ENCODE results near the gene MLANA. TPM values are rescaled to one million over a fixed set of nuclear protein-coding genes. Genes with fewer than 3 reads are reported as not detected.
"Not testable (repeated sequence)": the region's sequence is repeated elsewhere in the genome, so short reads cannot be mapped to it uniquely, and the experiment has no call there.

MLANA gene
- total RNA-seq, 1 experiment from 2014 or later, result not detected

DNA sequence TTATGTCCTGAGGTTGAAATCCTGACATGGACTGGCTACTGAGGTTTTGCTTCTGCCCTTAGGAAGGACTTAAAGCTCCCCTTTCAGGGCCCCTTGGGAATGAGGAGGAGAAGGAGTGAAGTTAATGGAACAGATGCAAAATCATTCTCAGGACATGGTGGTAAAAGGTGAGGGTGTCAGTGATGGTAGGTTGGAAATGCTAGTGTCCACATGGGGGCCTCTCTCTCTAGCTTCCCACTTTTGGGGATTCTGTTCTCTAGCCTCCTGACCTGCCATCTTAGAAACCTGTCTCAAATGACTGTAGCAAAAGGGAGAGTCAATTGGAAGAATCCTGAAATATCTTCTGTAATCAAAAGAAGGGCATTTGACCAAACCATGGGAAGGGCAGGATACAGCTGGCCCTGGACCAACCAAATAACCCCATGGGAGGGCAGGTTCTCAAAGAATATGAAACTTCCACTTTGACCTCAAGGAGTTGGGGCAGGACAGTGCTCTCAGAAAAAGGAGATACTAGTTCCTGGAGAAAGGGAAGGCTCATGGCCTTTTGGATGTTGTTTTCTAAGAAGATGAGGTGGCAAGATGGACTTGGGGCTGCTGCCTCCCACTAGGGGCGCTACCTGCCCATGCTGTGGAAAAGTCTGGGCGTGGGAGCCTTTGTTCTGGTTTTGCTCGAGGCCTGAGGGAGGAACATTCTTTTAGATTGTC is 21.2 kb upstream of the MLANA start:
- DNase-seq (ENCODE audit: low read depth), result peak; percentile 25

DNA sequence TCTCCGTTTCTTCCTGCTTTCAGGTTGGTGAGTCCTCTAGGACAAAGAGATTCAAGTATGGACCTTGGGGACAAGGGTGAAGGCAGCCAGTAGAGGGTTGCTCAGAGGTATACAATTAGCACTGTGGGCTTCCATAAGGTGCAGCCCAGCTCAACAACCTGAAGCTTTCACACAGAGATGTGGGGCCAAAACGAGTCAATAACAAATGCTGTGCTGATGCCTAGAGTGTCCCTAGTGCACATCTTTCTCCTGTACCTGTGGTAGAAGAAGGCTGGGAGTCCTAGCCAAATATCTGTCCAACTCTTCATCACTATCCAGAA is 20.7 kb upstream of the MLANA start:
- DNase-seq (ENCODE audit: low read depth), result no peak

GRCh38 chr9:5870691-5871090 is 20.0 kb upstream of the MLANA start:
- no peak for DNase-seq (ENCODE audit: low read depth)

GRCh38 chr9:5871785-5872184 is 18.9 kb upstream of the MLANA start:
- peak; percentile 9 for DNase-seq (ENCODE audit: low read depth)

GRCh38 chr9:5872511-5872910 is 18.2 kb upstream of the MLANA start:
- no peak for DNase-seq (ENCODE audit: low read depth)

DNA sequence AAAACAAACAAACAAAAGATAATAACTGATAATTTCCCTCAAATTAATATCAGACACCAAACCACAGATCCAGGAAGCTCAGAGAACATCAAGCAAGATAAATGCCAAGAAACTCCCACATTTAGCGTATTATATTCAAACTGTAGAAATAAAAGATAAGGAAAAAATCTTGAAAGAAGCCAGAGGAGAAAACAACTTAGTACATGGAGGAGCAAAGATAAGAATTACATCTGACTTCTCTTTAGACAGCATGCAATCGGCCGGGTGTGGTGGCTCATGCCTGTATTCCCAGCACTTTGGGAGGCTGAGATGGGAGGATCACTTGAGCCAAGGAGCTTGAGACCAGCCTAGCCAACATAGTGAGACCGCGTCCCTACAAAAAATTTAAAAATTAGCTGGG is 17.2 kb upstream of the MLANA start:
- DNase-seq (ENCODE audit: low read depth), result no peak

DNA sequence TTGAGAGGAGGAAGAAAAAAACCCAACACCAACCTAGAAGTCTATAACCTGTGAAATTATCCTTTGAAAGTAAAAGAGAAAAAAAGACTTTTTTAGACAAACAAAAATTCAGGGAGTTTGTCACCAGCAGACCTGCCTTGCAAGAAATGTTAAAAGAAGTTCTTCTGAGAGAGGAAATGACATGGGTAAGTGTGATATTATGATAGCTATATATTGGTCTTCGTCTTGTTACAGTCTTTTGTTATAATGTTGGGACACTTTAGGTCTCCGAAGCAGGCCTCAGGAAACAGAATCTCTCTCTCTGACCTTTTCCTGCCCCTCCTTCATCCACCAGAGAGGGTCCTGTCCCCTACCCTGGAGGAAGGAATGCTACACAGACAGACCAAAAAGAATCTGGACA is 16.6 kb upstream of the MLANA start:
- no peak for DNase-seq (ENCODE audit: low read depth)

- DNase-seq (ENCODE audit: low read depth), result no peak
Observed at GRCh38 chr9:5876026-5876425, 14.7 kb upstream of the MLANA start.

DNA sequence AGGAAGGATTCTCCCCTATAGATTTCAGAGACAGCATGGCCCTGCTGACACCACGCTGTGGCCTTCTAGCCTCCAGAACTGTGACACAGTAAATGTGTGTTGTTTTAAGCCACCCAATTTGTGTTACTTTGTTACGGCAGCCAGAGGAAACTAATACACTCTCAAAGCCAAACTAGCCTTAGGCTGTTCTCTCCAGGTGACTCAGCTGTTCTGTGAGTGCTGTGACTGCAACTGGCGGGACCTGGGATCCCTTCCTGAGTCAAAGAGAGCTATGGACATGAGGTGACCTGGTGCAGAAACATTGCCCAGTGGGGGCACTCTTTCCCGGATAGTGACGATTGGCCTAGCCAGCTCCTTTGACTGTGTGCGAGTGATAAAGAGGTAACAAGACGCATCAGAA is 14.0 kb upstream of the MLANA start:
- peak; percentile 50 for DNase-seq (ENCODE audit: low read depth)

- DNase-seq (ENCODE audit: low read depth), result peak; percentile 97
Observed at GRCh38 chr9:5879419-5880181, 11.1 kb upstream of the MLANA start.

DNA sequence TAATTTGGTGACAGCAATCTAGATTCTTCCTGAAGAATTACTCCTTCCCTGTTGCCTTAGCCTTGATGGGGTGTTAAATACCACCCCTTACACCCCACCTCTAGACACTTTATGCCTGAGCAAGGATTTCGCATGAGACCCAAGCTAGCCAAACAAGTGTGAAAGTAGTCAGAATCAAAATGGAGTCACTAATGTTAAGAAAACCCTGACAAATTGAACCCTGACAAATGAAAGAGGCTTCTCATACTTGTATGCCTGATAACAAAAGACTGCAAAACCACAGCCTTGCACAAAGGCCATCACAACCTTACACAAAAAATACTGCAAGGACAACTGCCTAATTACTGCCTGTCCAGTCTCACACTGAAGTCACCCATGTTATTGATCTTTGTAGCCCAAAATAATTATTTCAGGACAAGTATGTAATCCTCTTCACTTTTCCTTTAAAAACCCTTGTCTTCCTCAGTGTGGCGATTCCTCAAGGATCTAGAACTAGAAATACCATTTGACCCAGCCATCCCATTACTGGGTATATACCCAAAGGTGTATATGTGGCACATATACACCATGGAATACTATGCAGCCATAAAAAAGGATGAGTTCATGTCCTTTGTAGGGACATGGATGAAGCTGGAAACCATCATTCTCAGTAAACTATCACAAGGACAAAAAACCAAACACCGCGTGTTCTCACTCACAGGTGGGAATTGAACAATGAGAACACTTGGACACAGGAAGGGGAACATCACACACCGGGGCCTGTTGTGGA is 8.3 kb upstream of the MLANA start:
- not testable (repeated sequence) for DNase-seq (ENCODE audit: low read depth)

DNA sequence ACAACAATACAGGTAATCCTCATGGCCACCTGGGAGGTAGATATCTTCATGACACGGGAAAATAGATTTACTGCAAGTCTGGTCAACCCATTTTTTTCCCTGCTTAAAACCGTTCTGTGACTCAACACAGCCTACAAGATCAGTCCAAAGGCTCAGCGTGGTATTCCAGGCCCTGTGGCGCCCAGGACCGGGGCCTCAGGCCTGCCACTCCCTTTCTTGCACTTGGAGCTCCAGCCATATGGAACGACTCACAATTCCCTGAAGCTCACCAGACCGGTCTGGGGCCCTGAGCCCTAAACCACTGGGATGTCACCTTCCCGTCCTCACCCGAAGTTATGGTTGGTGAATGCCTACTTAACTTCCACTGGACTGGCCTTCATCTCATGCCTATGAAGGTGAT is 6.5 kb upstream of the MLANA start:
- peak; percentile 22 for DNase-seq (ENCODE audit: low read depth)

- DNase-seq (ENCODE audit: low read depth), result peak; percentile 70
Observed at GRCh38 chr9:5886114-5886939, 4.4 kb upstream of the MLANA start.

DNA sequence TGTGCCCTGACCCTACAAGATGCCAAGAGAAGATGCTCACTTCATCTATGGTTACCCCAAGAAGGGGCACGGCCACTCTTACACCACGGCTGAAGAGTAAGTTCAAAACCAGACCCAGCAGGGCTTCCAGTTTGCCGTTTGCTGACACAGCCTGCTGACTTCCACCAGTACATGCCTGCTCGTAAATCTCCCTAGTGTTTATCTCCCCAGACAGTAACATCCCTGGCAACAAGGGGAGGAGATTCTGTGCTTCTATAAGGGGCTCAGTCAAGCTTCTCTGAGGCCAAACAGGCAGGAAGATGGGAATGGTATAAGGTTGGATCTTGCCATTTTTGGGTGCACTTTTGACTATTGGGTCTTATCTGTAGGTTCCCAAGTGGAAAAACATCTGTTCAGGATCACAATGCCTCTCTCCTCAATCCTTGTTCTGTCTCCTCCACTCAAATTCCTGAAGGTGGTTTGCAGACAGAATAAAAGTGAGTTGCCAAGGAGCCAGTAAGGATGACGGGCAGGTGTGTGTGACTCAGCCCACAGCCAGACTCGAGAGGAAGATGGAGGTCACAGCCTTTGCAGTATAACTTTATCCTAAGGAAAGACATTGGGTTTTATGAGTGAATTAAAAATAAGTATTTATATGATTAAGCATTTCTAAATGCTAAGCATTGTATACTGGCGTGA is 1.9 kb downstream of the MLANA start:
- DNase-seq (ENCODE audit: low read depth), result no peak

GRCh38 chr9:5893134-5893505 is 2.4 kb downstream of the MLANA start:
- no peak for DNase-seq (ENCODE audit: low read depth)

DNA sequence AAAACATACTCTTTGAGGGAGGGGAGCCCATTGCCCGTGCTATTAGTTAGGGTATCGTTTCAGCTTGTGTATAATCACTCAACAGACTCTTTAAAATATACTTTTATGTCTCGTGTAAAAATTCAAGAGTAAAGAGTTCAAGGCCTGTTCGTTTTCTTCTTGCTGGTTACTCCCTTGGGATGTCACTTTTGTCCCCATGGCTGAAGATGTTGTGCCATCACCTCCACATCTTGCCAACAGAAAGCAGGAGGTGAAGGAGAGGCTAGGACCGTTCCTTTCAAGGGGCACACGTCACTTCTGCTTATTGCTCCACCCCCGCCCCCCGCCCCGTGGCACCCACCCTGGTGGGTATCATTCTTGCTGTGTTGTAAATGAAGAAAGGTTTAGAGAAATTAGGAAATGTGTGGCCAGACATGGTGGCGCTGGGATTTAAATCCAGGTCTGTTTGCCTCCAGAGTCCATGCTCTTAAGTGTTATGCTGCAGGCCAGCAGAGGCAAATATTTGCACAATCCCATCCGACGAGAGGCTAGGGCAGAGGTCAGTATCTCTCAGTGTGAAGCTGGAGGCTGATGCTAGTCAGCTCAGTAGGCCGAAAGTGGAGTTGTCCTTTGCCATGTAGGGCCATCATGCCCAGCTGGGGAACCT is 3.0 kb downstream of the MLANA start:
- DNase-seq (ENCODE audit: low read depth), result no peak

DNA sequence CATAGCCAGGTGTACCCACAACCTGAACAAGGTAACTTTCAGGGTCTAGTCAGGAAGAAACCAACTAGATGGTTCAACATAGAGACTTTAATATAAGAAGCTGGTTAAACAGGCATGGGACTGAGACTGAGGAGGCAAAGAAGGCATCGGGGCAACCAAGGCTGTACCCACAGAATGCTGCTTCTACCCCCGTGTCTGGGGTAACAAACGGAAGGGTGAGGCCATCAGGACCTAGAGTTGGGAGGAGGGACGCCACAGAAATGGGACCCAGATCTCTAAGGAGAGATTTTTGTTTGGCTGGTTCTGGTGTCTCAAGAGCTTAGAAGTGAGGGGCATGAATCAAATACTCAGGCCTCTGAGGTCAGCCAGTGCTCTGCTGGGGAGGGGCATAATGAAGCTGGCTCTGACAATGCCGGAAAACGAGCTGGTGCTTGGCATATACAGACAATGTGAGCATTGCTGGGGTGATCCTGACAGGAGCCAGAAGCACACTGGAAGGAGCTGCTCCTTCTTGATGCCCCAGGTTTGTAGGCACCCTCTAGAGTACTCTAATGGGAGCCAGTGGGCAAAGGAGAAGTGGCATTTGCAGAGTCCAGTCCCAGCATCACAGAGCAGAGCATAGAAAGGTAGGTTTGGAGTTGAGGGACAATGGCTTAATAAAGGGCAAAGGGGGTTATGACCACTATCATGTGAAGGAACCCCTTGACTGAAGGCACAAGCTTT is 3.7 kb downstream of the MLANA start:
- no peak for DNase-seq (ENCODE audit: low read depth)

DNA sequence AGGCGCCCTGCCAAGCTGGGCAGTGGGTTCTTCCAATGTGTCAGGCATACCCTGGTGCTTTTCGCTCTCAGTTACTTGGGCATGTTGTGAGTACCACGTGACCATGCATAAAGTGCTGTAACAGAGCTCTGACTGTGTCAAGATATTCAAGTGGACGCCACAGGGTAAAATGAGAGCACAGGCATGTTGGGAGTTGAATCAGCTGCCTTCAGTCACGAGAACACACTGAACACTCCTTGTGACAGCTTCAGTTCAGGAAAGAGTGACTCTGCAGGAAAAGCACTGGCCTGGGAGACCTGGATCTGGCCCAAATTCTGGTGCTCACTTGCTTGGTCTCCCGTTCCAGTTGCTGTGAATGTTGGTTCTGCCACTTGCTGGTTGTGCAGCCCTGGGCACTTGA is 5.1 kb downstream of the MLANA start:
- no peak for DNase-seq (ENCODE audit: low read depth)

DNA sequence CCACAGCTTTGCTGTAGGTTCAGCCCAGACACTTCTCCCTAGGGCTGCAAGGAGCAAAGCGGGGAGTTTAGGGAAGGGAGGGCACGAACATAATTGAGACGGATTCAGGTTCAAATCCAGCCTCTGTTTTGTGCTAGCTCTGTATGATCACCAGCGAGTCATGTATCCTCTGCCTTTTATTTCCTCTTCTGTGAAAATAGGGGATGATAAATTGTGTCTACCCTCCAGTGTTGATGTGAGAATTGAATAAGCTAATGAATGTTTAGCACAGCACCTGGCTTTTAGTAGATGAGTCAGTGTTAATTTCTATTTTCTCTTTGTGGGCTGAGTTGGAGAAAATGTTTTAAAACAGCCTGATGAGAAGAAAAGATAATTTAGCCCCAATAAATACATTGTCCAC is 6.2 kb downstream of the MLANA start:
- no peak for DNase-seq (ENCODE audit: low read depth)

DNA sequence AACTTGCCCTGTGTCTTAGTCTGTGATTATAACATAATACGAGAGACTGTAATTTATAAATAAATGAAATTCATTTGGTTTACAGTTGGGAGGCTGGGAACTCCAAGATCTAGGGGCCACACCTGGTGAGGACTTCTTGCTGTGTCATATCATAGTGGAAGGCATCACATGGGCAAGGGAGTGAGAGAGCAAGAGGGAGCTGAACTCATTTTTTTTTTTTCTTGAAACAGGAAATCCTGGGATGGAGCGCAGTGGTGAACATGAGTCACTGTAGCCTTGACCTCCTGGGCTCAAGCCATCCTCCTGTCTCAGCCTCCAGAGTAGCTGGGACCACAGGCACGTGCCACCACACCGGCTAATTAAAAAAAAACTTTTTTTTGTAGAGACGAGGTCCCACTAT is 7.2 kb downstream of the MLANA start:
- DNase-seq (ENCODE audit: low read depth), result peak; percentile 27

Measured in M059J (cell line).